IMR-90 (cell line): ENCODE measurements around the gene MELTF. TPM values are rescaled to one million over a fixed set of nuclear protein-coding genes. Genes with fewer than 3 reads are reported as not detected.

Experiments used
- ATAC-seq: fragments of 200-7000 bp; cut with Tn5 transposase; 2 replicates; pipeline ENCODE4 v1.9.1; 2020; ENCODE audit warnings: low read depth, mild to moderate bottlenecking, moderate library complexity
- BruUV-seq: library from RNA; stranded (reverse); fragments of 400-500 nt; replicated peaks from 2 replicates; lab custom pipeline; 2021; lab: Mats Ljungman, UMichigan
- CTCF ChIA-PET: fragments of 300-600 bp; formaldehyde crosslinking; extraction: SDS; loops from one replicate; lab custom pipeline; 2021; ENCODE audit warnings: antibody characterized with exemption; lab: Yijun Ruan, JAX
- POLR2A ChIA-PET: fragments of 300-600 bp; sonication (Branson Sonifier 250); formaldehyde crosslinking; loops from one replicate; lab custom pipeline; 2022; ENCODE audit warnings: antibody characterized with exemption; ENCODE audit not compliant: unreplicated experiment; lab: Charles Lee
- DNase-seq: peaks from one replicate; pipeline ENCODE4 v3.0.0; 2013
- H2AFZ ChIP-seq: replicated peaks from 2 replicates; pipeline ENCODE3; 2013; ENCODE audit warnings: low read length, mild to moderate bottlenecking; ENCODE audit not compliant: poor library complexity
- H2AK5ac ChIP-seq: 2 replicates; pipeline ENCODE4 v1.6.1; 2013; ENCODE audit warnings: low read depth, low read length, inconsistent platforms
- H2AK9ac ChIP-seq: replicated peaks from 2 replicates; pipeline ENCODE3; 2013; ENCODE audit warnings: mild to moderate bottlenecking, low read depth, low read length, moderate library complexity; ENCODE audit not compliant: poor library complexity
- H2BK120ac ChIP-seq: 2 replicates; pipeline ENCODE4 v1.6.1; 2013; ENCODE audit warnings: low read depth, low read length, inconsistent platforms
- H2BK15ac ChIP-seq: 3 replicates; pipeline ENCODE4 v1.6.1; 2013; ENCODE audit warnings: low read depth, low read length, inconsistent platforms
- H2BK20ac ChIP-seq: 2 replicates; pipeline ENCODE4 v1.6.1; 2013; ENCODE audit warnings: low read depth, mild to moderate bottlenecking, inconsistent platforms, low read length, moderate library complexity
- H2BK5ac ChIP-seq: 2 replicates; pipeline ENCODE4 v1.6.1; 2013; ENCODE audit warnings: mild to moderate bottlenecking, low read depth, low read length, inconsistent platforms; ENCODE audit not compliant: poor library complexity, severe bottlenecking
- H3K14ac ChIP-seq: replicated peaks from 2 replicates; pipeline ENCODE4 v1.6.1; 2013; ENCODE audit warnings: low read depth, low read length, inconsistent platforms
- H3K18ac ChIP-seq: 2 replicates; pipeline ENCODE4 v1.6.1; 2013; ENCODE audit warnings: low read depth, low read length, control low read depth
- H3K23ac ChIP-seq: 2 replicates; pipeline ENCODE4 v1.6.1; 2013; ENCODE audit warnings: low read depth, low read length, inconsistent platforms
- H3K27ac ChIP-seq: 2 replicates; pipeline ENCODE4 v1.5.1; 2013; ENCODE audit warnings: mild to moderate bottlenecking, control low read depth, low read length; ENCODE audit not compliant: insufficient read depth
- H3K27me3 ChIP-seq: 2 replicates; pipeline ENCODE4 v1.6.1; 2013; ENCODE audit warnings: low read length; ENCODE audit not compliant: control insufficient read depth, insufficient read depth
- H3K36me3 ChIP-seq: 2 replicates; pipeline ENCODE4 v1.6.1; 2013; ENCODE audit warnings: low read length, mixed read lengths; ENCODE audit not compliant: control insufficient read depth, insufficient read depth
- H3K4ac ChIP-seq: 2 replicates; pipeline ENCODE4 v1.6.1; 2013; ENCODE audit warnings: low read depth, low read length, inconsistent platforms
- H3K4me1 ChIP-seq: 2 replicates; pipeline ENCODE4 v1.6.1; 2013; ENCODE audit warnings: low read length, mixed read lengths; ENCODE audit not compliant: control insufficient read depth, insufficient read depth
- H3K4me2 ChIP-seq: 2 replicates; pipeline ENCODE4 v1.6.1; 2013; ENCODE audit warnings: low read depth, mild to moderate bottlenecking, control low read depth, low read length, moderate library complexity
- H3K4me3 ChIP-seq: 2 replicates; pipeline ENCODE4 v1.5.1; 2013; ENCODE audit warnings: low read depth, mild to moderate bottlenecking, control low read depth, low read length, moderate library complexity; ENCODE audit not compliant: insufficient read depth
- H3K56ac ChIP-seq: 2 replicates; pipeline ENCODE4 v1.6.1; 2013; ENCODE audit warnings: low read length, inconsistent platforms; ENCODE audit not compliant: insufficient read depth; ENCODE audit errors: extremely low read depth
- H3K79me1 ChIP-seq, 2 experiments: 2 replicates each; pipeline ENCODE4 v1.6.1; 2013; ENCODE audit warnings: low read length in 2 of 2, inconsistent platforms in 1 of 2, low read depth in 1 of 2
- H3K9ac ChIP-seq: 2 replicates; pipeline ENCODE4 v1.6.1; 2013; ENCODE audit warnings: low read depth, low read length, control low read depth
- H3K9me1 ChIP-seq: 2 replicates; pipeline ENCODE4 v1.6.1; 2013; ENCODE audit warnings: low read length, inconsistent platforms; ENCODE audit not compliant: insufficient read depth
- H3K9me3 ChIP-seq: 2 replicates; pipeline ENCODE4 v1.6.1; 2013; ENCODE audit warnings: low read length; ENCODE audit not compliant: control insufficient read depth, insufficient read depth
- H4K20me1 ChIP-seq: 2 replicates; pipeline ENCODE4 v1.6.1; 2013; ENCODE audit warnings: low read length, inconsistent platforms; ENCODE audit not compliant: insufficient read depth
- H4K5ac ChIP-seq: 2 replicates; pipeline ENCODE4 v1.6.1; 2013; ENCODE audit warnings: mild to moderate bottlenecking, low read depth, low read length, control low read depth
- H4K8ac ChIP-seq, 2 experiments: 2 replicates each; pipeline ENCODE4 v1.6.1; 2013; ENCODE audit warnings: low read depth in 2 of 2, low read length in 2 of 2, control low read depth in 1 of 2, inconsistent platforms in 1 of 2
- H4K91ac ChIP-seq: 2 replicates; pipeline ENCODE4 v1.6.1; 2013; ENCODE audit warnings: low read depth, low read length, inconsistent platforms; ENCODE audit not compliant: insufficient read depth
- CHD1 ChIP-seq: IDR thresholded peaks from 2 replicates; pipeline ENCODE4 v1.6.1; 2012; ENCODE audit warnings: low read depth, low read length, improper control_type of control experiment
- CTCF ChIP-seq: conservative IDR thresholded peaks from 2 replicates; pipeline ENCODE4 v1.5.1; 2012; ENCODE audit warnings: mild to moderate bottlenecking, low read depth, low read length, improper control_type of control experiment
- FOS ChIP-seq: fragments of 150-350 bp; IDR thresholded peaks from 2 replicates; pipeline ENCODE4 v1.6.1; 2016; ENCODE audit warnings: low read depth, low read length
- RCOR1 ChIP-seq: IDR thresholded peaks from 2 replicates; pipeline ENCODE4 v1.6.1; 2012; ENCODE audit warnings: mild to moderate bottlenecking, low read length, improper control_type of control experiment; ENCODE audit not compliant: insufficient replicate concordance
- SMC3 ChIP-seq: fragments of 150-350 bp; IDR thresholded peaks from 2 replicates; pipeline ENCODE4 v1.6.1; 2016; ENCODE audit warnings: low read depth, mild to moderate bottlenecking, antibody characterized with exemption, low read length, moderate library complexity
- WGBS, 2 experiments: methylation state at CpG; one replicate each; pipeline versions ENCODE4 v1.1.5 to v1.1.7; 2013; ENCODE audit warnings: missing lambda C conversion rate in 2 of 2; ENCODE audit not compliant: insufficient read length in 1 of 2; ENCODE audit errors: extremely low coverage in 2 of 2; 5-methylcytosine and 5-hydroxymethylcytosine counted together
- dilution Hi-C: fragments of 300-500 bp; cut with HindIII; formaldehyde crosslinking; loops from one replicate; pipeline ENCODE4 v1.14.3; 2018; ENCODE audit warnings: low sequenced_read_pairs; ENCODE audit not compliant: unreplicated experiment
- in situ Hi-C: fragments of 300-500 bp; cut with MboI; formaldehyde crosslinking; loops from 3 replicates; pipeline ENCODE4 v1.14.3; 2019; ENCODE audit warnings: low sequenced_read_pairs, inconsistent platforms, mixed read lengths
- intact Hi-C: fragments of 100-400 bp; cut with micrococcal nuclease; formaldehyde crosslinking; loops from 2 replicates; pipeline ENCODE4 v1.10.0; 2022
- polyA plus RNA-seq, 3 experiments: library from polyadenylated mRNA; depleted of rRNA; stranded (reverse); fragments of >200 nt; gene quantifications; 2 replicates each; pipeline ENCODE4 v1.2.3, GENCODE V29; 2012; ENCODE audit warnings: low replicate concordance in 1 of 3
- total RNA-seq: library from RNA; depleted of rRNA; stranded (reverse); fragments of >200 nt; gene quantifications from 2 replicates; pipeline ENCODE4 v1.2.3, GENCODE V29; 2012

The MELTF gene
- total and polyA plus RNA-seq, 2 of the 4 experiments (the other 2 are of a cell fraction) = 0.18 to 0.50 TPM

GRCh38 chr3:196974661-196975060 is 55.0 kb downstream of the MELTF start:
- H3K4ac ChIP-seq = no peak overlapping the region

More at GRCh38 chr3:196974661-196975060, 55.0 kb downstream of the MELTF start:
- DNase-seq = no peak
- no TSS peak for BruUV-seq
- H3K27ac ChIP-seq = no peak overlapping the region
- POLR2A ChIA-PET = no interaction called here
- H3K36me3 ChIP-seq = no peaks in the 10 kb centered on the region
- WGBS, 2 experiments = 78% methylated on average over 3 of the region's 5 CpGs; no CpG with 5 or more reads in 1 of the 2 experiments
- ATAC-seq = no peak
- no peak overlapping the region for H2BK20ac ChIP-seq
- H4K8ac ChIP-seq = no peak overlapping the region
- H3K79me1 ChIP-seq = no peaks in the 10 kb centered on the region
- H3K9me1 ChIP-seq = no peaks in the 10 kb centered on the region
- in situ Hi-C loops = loop anchor here (10.0 to 25.0 kb wide), 2 partner anchors 210 to 362 kb away; no protein-coding TSS in a partner anchor
- intact Hi-C loops = no loop called here
- H3K9ac ChIP-seq = no peak overlapping the region
- no peaks in the 10 kb centered on the region for H3K4me1 ChIP-seq
- CTCF ChIA-PET = no interaction called here
- TF ChIP-seq CTCF = no peak
- TF ChIP-seq FOS = no peak
- TF ChIP-seq SMC3 = no peak
- no peak for TF ChIP-seq RCOR1
- no peak for TF ChIP-seq CHD1
- no peak overlapping the region for H3K18ac ChIP-seq
- no peak overlapping the region for H3K23ac ChIP-seq
- H3K9me3 ChIP-seq = no peaks in the 10 kb centered on the region
- no peak overlapping the region for H3K14ac ChIP-seq
- H3K27me3 ChIP-seq = peaks cover 5% of the 10 kb centered on the region; the same call in 1 of the 2 replicates
- H2BK15ac ChIP-seq = no peak overlapping the region
- dilution Hi-C loops = no loop called here
- H2AK9ac ChIP-seq = no peak overlapping the region
- no peak overlapping the region for H2BK120ac ChIP-seq
- no peak overlapping the region for H3K4me3 ChIP-seq
- H4K91ac ChIP-seq = no peak overlapping the region
- no peak overlapping the region for H3K56ac ChIP-seq
- peak overlapping the region; percentile 32 for H2AFZ ChIP-seq
- no peak overlapping the region for H3K4me2 ChIP-seq
- H4K20me1 ChIP-seq = no peaks in the 10 kb centered on the region
- no peak overlapping the region for H2AK5ac ChIP-seq
- H2BK5ac ChIP-seq = no peak overlapping the region
- H4K5ac ChIP-seq = no peak overlapping the region
